Right atrium auricular region (tissue), 2 donors: ENCODE results near the gene TOMM22. TPM values are rescaled to one million over a fixed set of nuclear protein-coding genes. Genes with fewer than 3 reads are reported as not detected.
A peak's percentile ranks its signal among the peaks of the same experiment; 100 is the strongest.

ENCODE experiments used
- DNase-seq: peaks from one replicate; pipeline ENCODE4 v3.0.0-alpha.2; 2019; ENCODE audit warnings: low spot score
- H3K27ac ChIP-seq, 2 donors: fragments of 200-600 bp; sonication (generic); 1 replicate in 1 of 2; 2 replicates in 1 of 2; pipeline ENCODE4 v1.5.1; 2016 to 2019
- H3K27me3 ChIP-seq, 2 donors: fragments of 200-600 bp; sonication (generic); one replicate each; pipeline versions ENCODE4 v1.5.1 to v1.6.0; 2017 to 2019
- H3K36me3 ChIP-seq: fragments of 200-600 bp; sonication (generic); one replicate; pipeline ENCODE4 v1.5.1; 2016
- H3K4me1 ChIP-seq, 2 donors: fragments of 200-600 bp; sonication (generic); one replicate each; pipeline versions ENCODE4 v1.5.1 to v1.6.0; 2017 to 2019
- H3K4me3 ChIP-seq, 2 donors: fragments of 200-600 bp; sonication (generic); 1 replicate in 1 of 2; 2 replicates in 1 of 2; pipeline ENCODE4 v1.5.1; 2017 to 2019; ENCODE audit warnings: mild to moderate bottlenecking in 1 of 2, moderate library complexity in 1 of 2
- H3K9me3 ChIP-seq, 2 donors: fragments of 200-600 bp; sonication (generic); one replicate each; pipeline ENCODE4 v1.5.1; 2019
- total RNA-seq, 2 donors: library from RNA; depleted of rRNA; stranded (reverse); fragments of >200 nt; gene quantifications; one replicate each; pipeline ENCODE4 v1.1.0, GENCODE V29; 2016
- TF ChIP-seq, protein P1 (sequence below), 2 donors: fragments of 200-600 bp; sonication (generic); IDR thresholded peaks; one replicate each; pipeline ENCODE4 v1.5.1; 2019; ENCODE audit warnings: antibody characterized with exemption in 2 of 2

The TOMM22 gene
- total RNA-seq, 2 donors from 2014 or later = 36.9 to 42.5 TPM

GRCh38 chr22:38728871-38729796 is 47.4 kb downstream of the TOMM22 start:
- H3K27me3 ChIP-seq = no peaks in the 10 kb centered on the region
- no peaks in the 10 kb centered on the region for H3K9me3 ChIP-seq
- no peak for DNase-seq
- TF ChIP-seq, protein P1, sequence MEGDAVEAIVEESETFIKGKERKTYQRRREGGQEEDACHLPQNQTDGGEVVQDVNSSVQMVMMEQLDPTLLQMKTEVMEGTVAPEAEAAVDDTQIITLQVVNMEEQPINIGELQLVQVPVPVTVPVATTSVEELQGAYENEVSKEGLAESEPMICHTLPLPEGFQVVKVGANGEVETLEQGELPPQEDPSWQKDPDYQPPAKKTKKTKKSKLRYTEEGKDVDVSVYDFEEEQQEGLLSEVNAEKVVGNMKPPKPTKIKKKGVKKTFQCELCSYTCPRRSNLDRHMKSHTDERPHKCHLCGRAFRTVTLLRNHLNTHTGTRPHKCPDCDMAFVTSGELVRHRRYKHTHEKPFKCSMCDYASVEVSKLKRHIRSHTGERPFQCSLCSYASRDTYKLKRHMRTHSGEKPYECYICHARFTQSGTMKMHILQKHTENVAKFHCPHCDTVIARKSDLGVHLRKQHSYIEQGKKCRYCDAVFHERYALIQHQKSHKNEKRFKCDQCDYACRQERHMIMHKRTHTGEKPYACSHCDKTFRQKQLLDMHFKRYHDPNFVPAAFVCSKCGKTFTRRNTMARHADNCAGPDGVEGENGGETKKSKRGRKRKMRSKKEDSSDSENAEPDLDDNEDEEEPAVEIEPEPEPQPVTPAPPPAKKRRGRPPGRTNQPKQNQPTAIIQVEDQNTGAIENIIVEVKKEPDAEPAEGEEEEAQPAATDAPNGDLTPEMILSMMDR (IDR thresholded peaks at IDR 0.05) = no peak
- H3K27ac ChIP-seq = no peak overlapping the region
- no peak overlapping the region for H3K4me3 ChIP-seq
- H3K4me1 ChIP-seq = peaks cover 0 to 26% of the 10 kb centered on the region in 2 donors
- peaks cover 77% of the 10 kb centered on the region for H3K36me3 ChIP-seq

GRCh38 chr22:38729946-38730345 is 48.2 kb downstream of the TOMM22 start:
- H3K4me1 ChIP-seq = peaks cover 0 to 34% of the 10 kb centered on the region in 2 donors
- DNase-seq = no peak
- no peaks in the 10 kb centered on the region for H3K27me3 ChIP-seq
- TF ChIP-seq, protein P1 (IDR thresholded peaks at IDR 0.05) = no peak
- no peak overlapping the region for H3K27ac ChIP-seq
- peaks cover 72% of the 10 kb centered on the region for H3K36me3 ChIP-seq
- no peak overlapping the region for H3K4me3 ChIP-seq
- H3K9me3 ChIP-seq = no peaks in the 10 kb centered on the region

DNA sequence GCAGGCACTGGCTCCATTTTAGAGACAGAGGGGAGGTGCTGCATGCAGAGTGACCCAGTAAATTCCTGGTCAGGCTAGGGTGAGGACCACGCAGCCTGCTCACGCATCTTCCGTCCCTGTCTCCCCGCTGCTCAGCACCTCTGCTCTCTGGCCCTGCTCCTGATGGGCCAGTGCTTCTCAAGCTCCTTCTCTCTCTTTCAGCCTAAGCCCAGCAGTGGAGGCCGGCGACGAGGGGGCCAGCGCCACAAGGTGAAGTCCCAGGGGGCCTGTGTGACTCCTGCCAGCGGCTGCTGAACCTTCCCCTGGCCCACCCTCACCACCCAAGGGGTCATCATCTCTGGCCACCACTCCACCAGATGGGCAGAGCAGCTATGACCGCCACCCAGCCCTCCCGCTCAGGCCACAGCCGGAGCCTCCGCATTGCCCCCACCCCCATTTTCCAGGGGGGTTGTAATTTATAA is 48.7 kb downstream of the TOMM22 start:
- Histone ChIP-seq H3K4me3 (no peak overlapping the region), H3K27me3 (no peaks in the 10 kb centered on the region), H3K4me1 (peaks cover 0 to 36% of the 10 kb centered on the region in 2 donors), H3K9me3 (no peaks in the 10 kb centered on the region), H3K27ac (no peak overlapping the region), H3K36me3 (peaks cover 72% of the 10 kb centered on the region)
- no peak for DNase-seq
- TF ChIP-seq, protein P1 (IDR thresholded peaks at IDR 0.05) = no peak

DNA sequence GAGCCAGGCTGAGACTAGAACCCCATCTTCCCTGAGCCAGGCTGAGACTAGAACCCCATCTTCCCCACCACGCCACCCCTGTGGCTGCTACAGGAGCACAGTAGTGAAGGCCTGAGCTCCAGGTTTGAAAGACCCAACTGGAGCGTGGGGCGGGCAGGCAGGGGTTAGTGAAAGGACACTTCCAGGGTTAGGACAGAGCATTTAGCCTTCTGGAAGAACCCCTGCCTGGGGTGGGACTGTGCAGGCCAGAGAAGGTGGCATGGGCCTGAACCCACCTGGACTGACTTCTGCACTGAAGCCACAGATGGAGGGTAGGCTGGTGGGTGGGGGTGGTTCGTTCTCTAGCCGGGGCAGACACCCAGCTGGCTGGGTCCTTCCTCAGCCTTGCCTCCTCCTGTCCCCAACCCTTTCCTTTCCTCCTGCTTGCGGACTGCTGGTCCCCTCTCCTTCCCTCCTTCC is 50.0 kb downstream of the TOMM22 start:
- TF ChIP-seq, protein P1 (IDR thresholded peaks at IDR 0.05) = no peak
- Histone ChIP-seq H3K27ac (no peak overlapping the region), H3K27me3 (no peaks in the 10 kb centered on the region), H3K36me3 (peaks cover 72% of the 10 kb centered on the region), H3K4me3 (no peak overlapping the region), H3K4me1 (peaks cover 0 to 39% of the 10 kb centered on the region in 2 donors), H3K9me3 (no peaks in the 10 kb centered on the region)
- no peak for DNase-seq

- peaks cover 0 to 39% of the 10 kb centered on the region in 2 donors for H3K4me1 ChIP-seq
- H3K27ac ChIP-seq = peak overlapping the region in 1 of 2 donors; percentile 76
- no peak for DNase-seq
- H3K36me3 ChIP-seq = peaks cover 72% of the 10 kb centered on the region
- TF ChIP-seq, protein P1 (IDR thresholded peaks at IDR 0.05) = no peak
- H3K27me3 ChIP-seq = no peaks in the 10 kb centered on the region
- H3K4me3 ChIP-seq = no peak overlapping the region
- H3K9me3 ChIP-seq = no peaks in the 10 kb centered on the region
These were observed 50.6 kb downstream of the TOMM22 start for GRCh38 chr22:38732251-38732815.
